Measurements from ENCODE around the gene ASPSCR1. TPM values are rescaled to one million over a fixed set of nuclear protein-coding genes. Genes with fewer than 3 reads are reported as not detected.

ASPSCR1 gene
- total and polyA plus RNA-seq, 10 of the 15 experiments (the other 5 are each of a cell fraction or from before 2014, with no cell fraction given), result 1.5 to 48.4 (median 25.4) TPM

GRCh38 chr17:81957691-81958432 lies 19.6 kb upstream of the ASPSCR1 start (continued):
- TF ChIP-seq CUX1 (IDR thresholded peaks at IDR 0.05; ENCODE audit: insufficient replicate concordance, low read depth, low read length), result no peak
- no peak for TF ChIP-seq EZH2 (IDR thresholded peaks at IDR 0.05; ENCODE audit: borderline replicate concordance, control insufficient read depth, low read depth, low read length)
- no peak for TF ChIP-seq SUPT20H (IDR thresholded peaks at IDR 0.05; ENCODE audit: borderline replicate concordance, control insufficient read depth, low read depth, low read length)
- no peak for TF ChIP-seq RBBP5 (conservative IDR thresholded peaks at IDR 0.05)
- no peak for TF ChIP-seq DPF2 (IDR thresholded peaks at IDR 0.05)
- TF ChIP-seq IKZF1 (conservative IDR thresholded peaks at IDR 0.05), result no peak
- TF ChIP-seq CTCF (IDR thresholded peaks at IDR 0.05 in 2 of 3, conservative IDR thresholded peaks at IDR 0.05 in 1 of 3; ENCODE audit: control insufficient read depth in 2 of 3, extremely low read depth in 1 of 3, insufficient read depth in 1 of 3, low read depth in 3 of 3, low read length in 3 of 3), result no peak
- no peak for TF ChIP-seq CBX3 (IDR thresholded peaks at IDR 0.05; ENCODE audit: borderline replicate concordance, low read depth)
- no peak for TF ChIP-seq HDGF (IDR thresholded peaks at IDR 0.05)
- TF ChIP-seq STAT1 (conservative IDR thresholded peaks at IDR 0.05), result no peak
- no peak for TF ChIP-seq ESRRA (IDR thresholded peaks at IDR 0.05; ENCODE audit: low read length)
